PC-9 (cell line): ENCODE data around the gene DES.

Source experiments
- EZH2 ChIP-seq: fragments of 200-600 bp; sonication (generic); IDR thresholded peaks from 2 replicates; pipeline ENCODE4 v1.8.0; 2017; ENCODE audit warnings: antibody characterized with exemption, low read depth
- TF ChIP-seq, protein P1 (sequence below): fragments of 200-600 bp; sonication (generic); conservative IDR thresholded peaks from 2 replicates; pipeline ENCODE4 v1.6.1; 2017; ENCODE audit warnings: mixed run types, antibody characterized with exemption, mild to moderate bottlenecking, moderate library complexity

DNA sequence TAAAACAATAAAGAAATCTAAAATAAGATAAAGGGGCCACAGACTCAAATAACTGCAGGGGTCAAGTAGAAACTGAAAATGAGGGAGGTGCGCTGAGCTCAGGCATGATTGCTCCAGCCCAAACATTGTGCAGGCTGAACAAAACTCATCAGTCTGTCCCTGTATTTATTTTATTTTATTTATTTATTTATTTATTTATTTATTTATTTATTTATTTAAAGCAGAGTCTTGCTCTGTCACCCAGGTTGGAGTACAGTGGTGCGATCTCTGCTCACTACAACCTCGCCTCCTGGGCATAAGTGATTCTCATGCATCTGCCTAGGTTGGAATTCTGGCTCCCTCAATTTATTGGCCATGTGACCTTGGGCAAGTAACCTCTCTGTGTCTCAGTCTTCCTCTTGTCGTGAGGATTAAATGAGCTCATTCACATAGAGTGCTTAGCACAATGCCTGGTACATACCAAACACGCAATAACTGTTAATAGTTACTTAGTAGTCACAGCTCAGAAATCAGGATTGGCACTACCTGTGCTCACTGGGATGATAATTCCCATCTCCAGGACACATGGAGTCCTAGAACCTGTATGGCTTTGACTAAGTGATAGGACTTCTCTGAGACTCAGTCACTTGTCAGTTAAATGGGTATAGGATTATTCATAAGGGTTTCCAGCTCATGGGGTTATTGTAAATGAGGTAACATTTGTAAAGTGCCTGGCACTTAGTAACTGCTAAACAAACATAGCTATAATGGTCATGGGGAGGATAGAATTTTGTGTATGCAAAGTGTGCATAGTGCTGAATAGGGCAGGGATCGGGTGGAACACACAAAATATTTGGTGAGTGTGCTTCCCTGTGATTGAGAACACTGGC lies 22.4 kb downstream of the DES start:
- no peak for TF ChIP-seq EZH2
- TF ChIP-seq, protein P1, sequence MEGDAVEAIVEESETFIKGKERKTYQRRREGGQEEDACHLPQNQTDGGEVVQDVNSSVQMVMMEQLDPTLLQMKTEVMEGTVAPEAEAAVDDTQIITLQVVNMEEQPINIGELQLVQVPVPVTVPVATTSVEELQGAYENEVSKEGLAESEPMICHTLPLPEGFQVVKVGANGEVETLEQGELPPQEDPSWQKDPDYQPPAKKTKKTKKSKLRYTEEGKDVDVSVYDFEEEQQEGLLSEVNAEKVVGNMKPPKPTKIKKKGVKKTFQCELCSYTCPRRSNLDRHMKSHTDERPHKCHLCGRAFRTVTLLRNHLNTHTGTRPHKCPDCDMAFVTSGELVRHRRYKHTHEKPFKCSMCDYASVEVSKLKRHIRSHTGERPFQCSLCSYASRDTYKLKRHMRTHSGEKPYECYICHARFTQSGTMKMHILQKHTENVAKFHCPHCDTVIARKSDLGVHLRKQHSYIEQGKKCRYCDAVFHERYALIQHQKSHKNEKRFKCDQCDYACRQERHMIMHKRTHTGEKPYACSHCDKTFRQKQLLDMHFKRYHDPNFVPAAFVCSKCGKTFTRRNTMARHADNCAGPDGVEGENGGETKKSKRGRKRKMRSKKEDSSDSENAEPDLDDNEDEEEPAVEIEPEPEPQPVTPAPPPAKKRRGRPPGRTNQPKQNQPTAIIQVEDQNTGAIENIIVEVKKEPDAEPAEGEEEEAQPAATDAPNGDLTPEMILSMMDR, result no peak
